COLO668 (cell line): ENCODE measurements around the gene FGF14.
"Not testable (repeated sequence)": the region's sequence is repeated elsewhere in the genome, so short reads cannot be mapped to it uniquely, and the experiment has no call there.

Source experiments
- DNase-seq: peaks from one replicate; lab custom pipeline; 2025; ENCODE audit not compliant: unreplicated experiment; lab: John Stamatoyannopoulos, UW

The FGF14 gene

GRCh38 chr13:102139626-102140025 lies 262.2 kb downstream of the FGF14 start:
- DNase-seq = no peak

GRCh38 chr13:102138635-102139190 lies 263.1 kb downstream of the FGF14 start:
- DNase-seq = no peak

GRCh38 chr13:102137904-102138303 lies 263.9 kb downstream of the FGF14 start:
- not testable (repeated sequence) for DNase-seq

- DNase-seq = no peak
Observed at GRCh38 chr13:102136735-102137296, 265.0 kb downstream of the FGF14 start.

GRCh38 chr13:102132777-102133295 lies 269.0 kb downstream of the FGF14 start:
- DNase-seq = no peak

GRCh38 chr13:102131246-102131645 lies 270.6 kb downstream of the FGF14 start:
- no peak for DNase-seq

- no peak for DNase-seq
Observed at GRCh38 chr13:102128216-102128810, 273.5 kb downstream of the FGF14 start.

- DNase-seq = no peak
Observed at GRCh38 chr13:102127153-102127552, 274.7 kb downstream of the FGF14 start.

- DNase-seq = no peak
Observed at GRCh38 chr13:102122147-102122546, 279.7 kb downstream of the FGF14 start.

- DNase-seq = no peak
Observed at GRCh38 chr13:102117175-102117831, 284.5 kb downstream of the FGF14 start.

- DNase-seq = no peak
Observed at GRCh38 chr13:102103469-102103868, 298.4 kb downstream of the FGF14 start.

GRCh38 chr13:102100234-102100633 lies 301.6 kb downstream of the FGF14 start:
- no peak for DNase-seq

GRCh38 chr13:102097708-102098107 lies 304.1 kb downstream of the FGF14 start:
- peak; percentile 72 for DNase-seq

GRCh38 chr13:102093288-102093687 lies 308.6 kb downstream of the FGF14 start:
- DNase-seq = not testable (repeated sequence)

GRCh38 chr13:102091231-102091630 lies 310.6 kb downstream of the FGF14 start:
- DNase-seq = no peak

- DNase-seq = no peak
Observed at GRCh38 chr13:102090532-102090931, 311.3 kb downstream of the FGF14 start.

- no peak for DNase-seq
Observed at GRCh38 chr13:102089722-102090121, 312.1 kb downstream of the FGF14 start.

- DNase-seq = no peak
Observed at GRCh38 chr13:102089177-102089576, 312.7 kb downstream of the FGF14 start.

GRCh38 chr13:102073251-102073650 lies 328.6 kb downstream of the FGF14 start:
- no peak for DNase-seq

GRCh38 chr13:102071711-102072110 lies 330.1 kb downstream of the FGF14 start:
- no peak for DNase-seq

GRCh38 chr13:102068323-102068722 lies 333.5 kb downstream of the FGF14 start:
- not testable (repeated sequence) for DNase-seq
